Hindlimb muscle (tissue), 1 donor: ENCODE results near the gene MAN2B2. TPM values are rescaled to one million over a fixed set of nuclear protein-coding genes. Genes with fewer than 3 reads are reported as not detected.

ENCODE experiments used
- DNase-seq: peaks from one replicate; pipeline ENCODE4 v3.0.0-alpha.2; 2013
- polyA plus RNA-seq: library from polyadenylated mRNA; unstranded; fragments of 120-200 nt; gene quantifications from one replicate; pipeline ENCODE4 v1.2.1, GENCODE V29; 2013; ENCODE audit not compliant: insufficient read length

MAN2B2 gene
- polyA plus RNA-seq, 1 donor = 8.9 TPM

- no peak for DNase-seq
Observed at GRCh38 chr4:6568148-6568547, 6.8 kb upstream of the MAN2B2 start.

GRCh38 chr4:6568689-6569332 is 6.2 kb upstream of the MAN2B2 start:
- no peak for DNase-seq

- DNase-seq = no peak
Observed at GRCh38 chr4:6571608-6572007, 3.4 kb upstream of the MAN2B2 start.

- no peak for DNase-seq
Observed at GRCh38 chr4:6573551-6573950, 1.4 kb upstream of the MAN2B2 start.

- no peak for DNase-seq
Observed at GRCh38 chr4:6573986-6574746, 823 bp upstream of the MAN2B2 start.

- no peak for DNase-seq
Observed at GRCh38 chr4:6575503-6576240, 683 bp downstream of the MAN2B2 start.

GRCh38 chr4:6576512-6576911 is 1.5 kb downstream of the MAN2B2 start:
- DNase-seq = no peak

GRCh38 chr4:6576932-6577331 is 1.9 kb downstream of the MAN2B2 start:
- DNase-seq = no peak

GRCh38 chr4:6577409-6577808 is 2.4 kb downstream of the MAN2B2 start:
- no peak for DNase-seq

- no peak for DNase-seq
Observed at GRCh38 chr4:6578221-6578620, 3.2 kb downstream of the MAN2B2 start.

GRCh38 chr4:6580353-6580752 is 5.4 kb downstream of the MAN2B2 start:
- DNase-seq = no peak

- DNase-seq = no peak
Observed at GRCh38 chr4:6581566-6582121, 6.7 kb downstream of the MAN2B2 start.

GRCh38 chr4:6582889-6583490 is 8.0 kb downstream of the MAN2B2 start:
- DNase-seq = no peak

GRCh38 chr4:6584865-6585264 is 9.9 kb downstream of the MAN2B2 start:
- DNase-seq = no peak

GRCh38 chr4:6586715-6587325 is 11.8 kb downstream of the MAN2B2 start:
- DNase-seq = no peak

- DNase-seq = no peak
Observed at GRCh38 chr4:6589444-6589843, 14.5 kb downstream of the MAN2B2 start.

GRCh38 chr4:6591313-6591712 is 16.3 kb downstream of the MAN2B2 start:
- DNase-seq = no peak

GRCh38 chr4:6591781-6592180 is 16.8 kb downstream of the MAN2B2 start:
- no peak for DNase-seq

GRCh38 chr4:6592804-6593563 is 18.0 kb downstream of the MAN2B2 start:
- DNase-seq = no peak

GRCh38 chr4:6594341-6594740 is 19.4 kb downstream of the MAN2B2 start:
- DNase-seq = no peak

GRCh38 chr4:6594826-6595355 is 19.9 kb downstream of the MAN2B2 start:
- no peak for DNase-seq
